Sigmoid colon (tissue), 4 donors: ENCODE results near the gene FXYD3.
A peak's percentile ranks its signal among the peaks of the same experiment; 100 is the strongest.

Source experiments
- EP300 ChIP-seq, 4 donors: sonication (generic); formaldehyde crosslinking; IDR thresholded peaks; one replicate each; pipeline ENCODE4 v1.6.1; 2017; ENCODE audit warnings: antibody characterized with exemption in 4 of 4
- POLR2A ChIP-seq, 2 donors: fragments of 450-650 bp; IDR thresholded peaks; one replicate each; pipeline ENCODE4 v1.6.1; 2016; ENCODE audit warnings: antibody characterized with exemption in 2 of 2, mild to moderate bottlenecking in 2 of 2, moderate library complexity in 2 of 2
- TF ChIP-seq, protein P1 (sequence below), 4 experiments: fragments of 450-650 bp in 3 of 4; fragments of 200-600 bp in 1 of 4; IDR thresholded peaks; one replicate each; pipeline ENCODE4 v1.5.1; 2016 to 2019; ENCODE audit warnings: antibody characterized with exemption in 4 of 4, mild to moderate bottlenecking in 3 of 4, moderate library complexity in 2 of 4

DNA sequence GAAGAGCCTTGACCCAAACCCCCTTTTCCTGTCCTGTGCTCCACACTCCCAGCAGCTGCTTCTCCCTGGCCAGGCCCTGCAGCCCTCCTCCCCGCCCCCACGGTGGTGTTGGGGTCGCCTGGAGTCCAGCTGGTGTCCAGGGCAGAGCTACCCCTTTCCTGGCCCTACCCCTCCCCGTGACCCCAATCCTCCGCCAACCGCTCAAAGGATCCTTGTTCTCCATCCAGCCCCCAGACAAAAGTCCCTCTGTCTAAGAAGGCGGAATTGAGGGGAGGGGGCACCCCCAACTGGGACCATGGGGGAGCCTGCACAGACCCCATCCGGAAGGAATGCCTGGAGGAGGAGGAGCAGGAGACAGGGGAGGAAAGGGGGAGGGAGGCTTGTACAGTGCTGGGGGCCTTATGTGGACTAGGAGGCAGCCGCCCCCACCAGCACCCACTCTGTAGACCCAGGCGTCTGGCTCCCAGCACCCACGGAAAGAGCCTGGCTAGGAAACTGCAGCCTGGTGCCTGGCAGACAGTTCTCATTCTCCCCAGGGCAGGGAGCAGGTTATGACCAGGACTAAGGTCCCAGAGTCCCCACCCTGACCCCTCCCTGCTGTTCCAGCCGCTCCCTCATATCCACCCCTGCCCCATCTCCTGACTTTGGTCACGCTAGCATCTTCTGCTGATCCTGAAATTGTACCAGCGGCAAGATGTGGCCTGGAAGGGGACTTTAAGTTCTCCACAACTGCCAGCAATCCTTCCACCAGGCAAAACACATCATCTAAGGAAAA, at the start of gene FXYD3:
- TF ChIP-seq POLR2A (IDR thresholded peaks at IDR 0.05) (peak; percentile 13 to 70), EP300 (IDR thresholded peaks at IDR 0.05) (no peak)
- TF ChIP-seq, protein P1, sequence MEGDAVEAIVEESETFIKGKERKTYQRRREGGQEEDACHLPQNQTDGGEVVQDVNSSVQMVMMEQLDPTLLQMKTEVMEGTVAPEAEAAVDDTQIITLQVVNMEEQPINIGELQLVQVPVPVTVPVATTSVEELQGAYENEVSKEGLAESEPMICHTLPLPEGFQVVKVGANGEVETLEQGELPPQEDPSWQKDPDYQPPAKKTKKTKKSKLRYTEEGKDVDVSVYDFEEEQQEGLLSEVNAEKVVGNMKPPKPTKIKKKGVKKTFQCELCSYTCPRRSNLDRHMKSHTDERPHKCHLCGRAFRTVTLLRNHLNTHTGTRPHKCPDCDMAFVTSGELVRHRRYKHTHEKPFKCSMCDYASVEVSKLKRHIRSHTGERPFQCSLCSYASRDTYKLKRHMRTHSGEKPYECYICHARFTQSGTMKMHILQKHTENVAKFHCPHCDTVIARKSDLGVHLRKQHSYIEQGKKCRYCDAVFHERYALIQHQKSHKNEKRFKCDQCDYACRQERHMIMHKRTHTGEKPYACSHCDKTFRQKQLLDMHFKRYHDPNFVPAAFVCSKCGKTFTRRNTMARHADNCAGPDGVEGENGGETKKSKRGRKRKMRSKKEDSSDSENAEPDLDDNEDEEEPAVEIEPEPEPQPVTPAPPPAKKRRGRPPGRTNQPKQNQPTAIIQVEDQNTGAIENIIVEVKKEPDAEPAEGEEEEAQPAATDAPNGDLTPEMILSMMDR (IDR thresholded peaks at IDR 0.05), result no peak
